Liver (tissue), 9 donors: ENCODE measurements around the gene NR1I3. TPM values are rescaled to one million over a fixed set of nuclear protein-coding genes. Genes with fewer than 3 reads are reported as not detected.

ENCODE experiments used
- DNase-seq: peaks from one replicate; pipeline ENCODE4 v3.0.0-alpha.2; 2017; ENCODE audit warnings: low spot score
- H3K27ac ChIP-seq, 2 donors: one replicate each; pipeline ENCODE4 v1.7.0; 2013; ENCODE audit warnings: inconsistent platforms in 2 of 2, low read length in 2 of 2, control low read depth in 1 of 2, low read depth in 1 of 2, mild to moderate bottlenecking in 1 of 2
- H3K27me3 ChIP-seq, 4 donors: one replicate each; pipeline versions ENCODE4 v1.6.1 to v1.7.0; 2013; ENCODE audit warnings: low read length in 3 of 4, inconsistent platforms in 1 of 4, mild to moderate bottlenecking in 1 of 4, moderate library complexity in 1 of 4; ENCODE audit not compliant: control insufficient read depth in 4 of 4, insufficient read depth in 4 of 4
- H3K36me3 ChIP-seq, 4 donors: one replicate each; pipeline versions ENCODE4 v1.6.1 to v1.7.0; 2013; ENCODE audit warnings: low read length in 3 of 4, mild to moderate bottlenecking in 3 of 4, low read depth in 1 of 4, moderate library complexity in 1 of 4; ENCODE audit not compliant: control insufficient read depth in 4 of 4, insufficient read depth in 3 of 4
- H3K4me1 ChIP-seq, 4 donors: one replicate each; pipeline versions ENCODE4 v1.6.1 to v1.7.0; 2013; ENCODE audit warnings: low read length in 3 of 4, mild to moderate bottlenecking in 3 of 4, moderate library complexity in 1 of 4; ENCODE audit not compliant: control insufficient read depth in 4 of 4, insufficient read depth in 4 of 4
- H3K4me3 ChIP-seq, 3 donors: one replicate each; pipeline versions ENCODE4 v1.6.1 to v1.7.0; 2013; ENCODE audit warnings: low read length in 3 of 3, control low read depth in 1 of 3, low read depth in 1 of 3, mild to moderate bottlenecking in 1 of 3
- H3K9ac ChIP-seq, 2 donors: one replicate each; pipeline ENCODE4 v1.7.0; 2013; ENCODE audit warnings: low read length in 2 of 2, mild to moderate bottlenecking in 2 of 2, moderate library complexity in 2 of 2, control low read depth in 1 of 2, low read depth in 1 of 2
- H3K9me3 ChIP-seq, 4 donors: one replicate each; pipeline versions ENCODE4 v1.6.1 to v1.7.0; 2013; ENCODE audit warnings: low read length in 3 of 4; ENCODE audit not compliant: control insufficient read depth in 4 of 4
- EGR1 ChIP-seq, 2 donors: IDR thresholded peaks; 2 replicates each; pipeline ENCODE4 v1.6.1; 2016 to 2018; ENCODE audit warnings: antibody characterized with exemption in 2 of 2, low read depth in 2 of 2
- FOXA1 ChIP-seq: IDR thresholded peaks from 2 replicates; pipeline ENCODE4 v1.6.1; 2016; ENCODE audit warnings: antibody characterized with exemption
- FOXA2 ChIP-seq: IDR thresholded peaks from 2 replicates; pipeline ENCODE4 v1.6.1; 2016; ENCODE audit warnings: antibody characterized with exemption
- GABPA ChIP-seq, 2 donors: IDR thresholded peaks in 1 of 2; conservative IDR thresholded peaks in 1 of 2; 2 replicates each; pipeline ENCODE4 v1.6.1; 2016; ENCODE audit warnings: antibody characterized with exemption in 2 of 2, mild to moderate bottlenecking in 1 of 2, moderate library complexity in 1 of 2
- HNF4A ChIP-seq, 2 donors: conservative IDR thresholded peaks; 2 replicates each; pipeline ENCODE4 v1.6.1; 2016; ENCODE audit warnings: antibody characterized with exemption in 2 of 2, mild to moderate bottlenecking in 2 of 2
- HNF4G ChIP-seq: IDR thresholded peaks from 2 replicates; pipeline ENCODE4 v1.6.1; 2016; ENCODE audit warnings: antibody characterized with exemption
- JUND ChIP-seq, 2 donors: IDR thresholded peaks; 2 replicates each; pipeline ENCODE4 v1.6.1; 2016; ENCODE audit warnings: antibody characterized with exemption in 2 of 2
- NR2F2 ChIP-seq: IDR thresholded peaks from 2 replicates; pipeline ENCODE4 v1.6.1; 2016; ENCODE audit warnings: antibody characterized with exemption
- RAD21 ChIP-seq, 2 donors: IDR thresholded peaks; 2 replicates each; pipeline ENCODE4 v1.6.1; 2016; ENCODE audit warnings: antibody characterized with exemption in 2 of 2, mild to moderate bottlenecking in 2 of 2
- RXRA ChIP-seq, 2 donors: IDR thresholded peaks; 2 replicates each; pipeline ENCODE4 v1.6.1; 2017 to 2018; ENCODE audit warnings: antibody characterized with exemption in 2 of 2, mild to moderate bottlenecking in 1 of 2
- SP1 ChIP-seq: IDR thresholded peaks from 2 replicates; pipeline ENCODE4 v1.6.1; 2018; ENCODE audit warnings: antibody characterized with exemption, mild to moderate bottlenecking
- TAF1 ChIP-seq: conservative IDR thresholded peaks from 2 replicates; pipeline ENCODE4 v1.6.1; 2016; ENCODE audit warnings: antibody characterized with exemption, mild to moderate bottlenecking
- YY1 ChIP-seq: IDR thresholded peaks from 2 replicates; pipeline ENCODE4 v1.6.1; 2016; ENCODE audit warnings: antibody characterized with exemption, mild to moderate bottlenecking
- ZBTB33 ChIP-seq: IDR thresholded peaks from 2 replicates; pipeline ENCODE4 v1.6.1; 2016; ENCODE audit warnings: antibody characterized with exemption
- WGBS: extraction: QIAGEN DNeasy Blood & Tissue Kit; methylation state at CpG from one replicate; pipeline ENCODE4 v1.1.7; 2013; 5-methylcytosine and 5-hydroxymethylcytosine counted together
- polyA plus RNA-seq, 2 donors: library from polyadenylated mRNA; stranded (reverse) in 1 of 2; unstranded in 1 of 2; fragments of 200-250 nt in 1 of 2; fragments of >200 nt in 1 of 2; fragmentation: Nextera tagmentation in 1 of 2; extraction: Ambion mirVana in 1 of 2; gene quantifications; one replicate each; pipeline versions ENCODE4 v1.2.1 to v1.2.3, GENCODE V29; 2013 to 2015
- total RNA-seq, 2 donors: library from RNA; depleted of rRNA; stranded (reverse); fragments of >200 nt; gene quantifications; one replicate each; pipeline ENCODE4 v1.2.3, GENCODE V29; 2014
- TF ChIP-seq, protein P1 (sequence below): IDR thresholded peaks from 2 replicates; pipeline ENCODE4 v1.6.1; 2016; ENCODE audit warnings: antibody characterized with exemption
- TF ChIP-seq, protein P2 (sequence below): fragments of 150-350 bp; IDR thresholded peaks from 2 replicates; pipeline ENCODE4 v1.5.1; 2017; ENCODE audit warnings: improper control_type of control experiment, low read depth, low read length; ENCODE audit not compliant: missing input control
- TF ChIP-seq, protein P3 (sequence below): IDR thresholded peaks from 2 replicates; pipeline ENCODE4 v1.6.1; 2016; ENCODE audit warnings: antibody characterized with exemption, mild to moderate bottlenecking
- TF ChIP-seq, protein P4 (sequence below): IDR thresholded peaks from 2 replicates; pipeline ENCODE4 v1.6.1; 2016; ENCODE audit warnings: antibody characterized with exemption
- donor health status: healthy.
- donor health status: healthy.
- donor health status: healthy.
- donor health status: healthy.
- donor health status: healthy.

NR1I3 gene
- total and polyA plus RNA-seq, 4 donors: 10.4 to 128 (median 47.7) TPM

DNA sequence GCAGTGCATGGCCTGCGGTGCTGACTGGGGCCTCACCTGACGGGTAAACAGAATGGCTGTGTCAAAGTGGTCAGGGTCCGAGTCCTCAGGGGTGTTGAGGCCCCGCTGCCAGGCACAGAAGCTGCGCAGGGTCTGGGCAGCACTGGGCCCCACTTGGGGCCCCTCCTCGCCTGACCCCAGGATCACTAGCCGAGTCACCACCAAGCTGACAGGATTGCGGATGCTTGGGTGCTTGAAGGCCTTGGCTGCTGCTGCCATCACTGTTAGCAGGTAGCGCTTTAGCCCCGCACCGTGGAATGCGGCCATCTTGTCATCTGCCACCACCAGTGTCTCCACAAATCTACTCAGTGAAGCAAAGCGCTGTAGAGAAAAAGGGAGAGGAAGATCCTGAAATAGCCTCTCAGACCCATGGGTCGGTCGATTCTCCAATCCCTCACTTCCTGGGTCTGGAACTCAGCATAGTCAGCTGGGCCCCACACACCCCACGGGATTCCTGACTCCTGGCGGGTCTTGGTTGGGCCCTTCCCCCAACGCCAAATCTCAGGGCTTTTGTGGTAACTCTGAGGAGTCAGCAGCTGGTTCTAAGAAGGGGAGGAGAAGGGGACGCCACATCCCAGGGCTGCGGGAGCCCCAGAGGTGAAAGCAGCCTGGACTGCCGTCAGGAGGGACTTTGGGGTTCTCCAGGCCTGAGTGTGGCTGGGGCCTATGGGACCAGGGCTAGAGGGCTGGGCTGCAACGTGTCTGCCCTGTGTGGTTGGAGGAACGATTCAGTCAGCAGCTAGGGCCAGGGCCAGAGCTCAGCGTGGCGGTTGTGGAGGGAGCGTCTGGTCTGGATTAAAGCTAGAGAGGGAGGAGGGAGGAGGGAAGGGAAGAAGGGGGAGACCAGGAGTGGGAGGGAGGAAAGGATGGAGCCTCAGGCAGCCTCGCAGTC, 41.2 kb downstream of the NR1I3 start:
- Histone ChIP-seq H3K4me3 (peak overlapping the region in 2 of 3 donors; percentile 14 to 29), H3K9ac (no peak overlapping the region), H3K9me3 (no peaks in the 10 kb centered on the region), H3K27me3 (no peaks in the 10 kb centered on the region), H3K4me1 (peaks cover 14 to 38% (median 26%) of the 10 kb centered on the region in 4 donors), H3K36me3 (peaks cover 0 to 1% (median 0%) of the 10 kb centered on the region in 4 donors), H3K27ac (peak overlapping the region; percentile 73 to 95)
- TF ChIP-seq EGR1 (IDR thresholded peaks at IDR 0.05; ENCODE audit: low read depth in 2 of 2) (no peak), TAF1 (no peak), RAD21 (IDR thresholded peaks at IDR 0.05) (no peak), HNF4G (no peak), RXRA (IDR thresholded peaks at IDR 0.05) (no peak), GABPA (IDR thresholded peaks at IDR 0.05 in 1 of 2, conservative IDR thresholded peaks at IDR 0.05 in 1 of 2) (no peak), FOXA2 (no peak), JUND (IDR thresholded peaks at IDR 0.05) (no peak), FOXA1 (no peak), SP1 (no peak), YY1 (no peak), ZBTB33 (no peak), NR2F2 (no peak), HNF4A (conservative IDR thresholded peaks at IDR 0.05) (no peak)
- TF ChIP-seq, protein P1, sequence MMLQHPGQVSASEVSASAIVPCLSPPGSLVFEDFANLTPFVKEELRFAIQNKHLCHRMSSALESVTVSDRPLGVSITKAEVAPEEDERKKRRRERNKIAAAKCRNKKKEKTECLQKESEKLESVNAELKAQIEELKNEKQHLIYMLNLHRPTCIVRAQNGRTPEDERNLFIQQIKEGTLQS: no peak
- TF ChIP-seq, protein P2, sequence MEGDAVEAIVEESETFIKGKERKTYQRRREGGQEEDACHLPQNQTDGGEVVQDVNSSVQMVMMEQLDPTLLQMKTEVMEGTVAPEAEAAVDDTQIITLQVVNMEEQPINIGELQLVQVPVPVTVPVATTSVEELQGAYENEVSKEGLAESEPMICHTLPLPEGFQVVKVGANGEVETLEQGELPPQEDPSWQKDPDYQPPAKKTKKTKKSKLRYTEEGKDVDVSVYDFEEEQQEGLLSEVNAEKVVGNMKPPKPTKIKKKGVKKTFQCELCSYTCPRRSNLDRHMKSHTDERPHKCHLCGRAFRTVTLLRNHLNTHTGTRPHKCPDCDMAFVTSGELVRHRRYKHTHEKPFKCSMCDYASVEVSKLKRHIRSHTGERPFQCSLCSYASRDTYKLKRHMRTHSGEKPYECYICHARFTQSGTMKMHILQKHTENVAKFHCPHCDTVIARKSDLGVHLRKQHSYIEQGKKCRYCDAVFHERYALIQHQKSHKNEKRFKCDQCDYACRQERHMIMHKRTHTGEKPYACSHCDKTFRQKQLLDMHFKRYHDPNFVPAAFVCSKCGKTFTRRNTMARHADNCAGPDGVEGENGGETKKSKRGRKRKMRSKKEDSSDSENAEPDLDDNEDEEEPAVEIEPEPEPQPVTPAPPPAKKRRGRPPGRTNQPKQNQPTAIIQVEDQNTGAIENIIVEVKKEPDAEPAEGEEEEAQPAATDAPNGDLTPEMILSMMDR: no peak
- TF ChIP-seq, protein P3, sequence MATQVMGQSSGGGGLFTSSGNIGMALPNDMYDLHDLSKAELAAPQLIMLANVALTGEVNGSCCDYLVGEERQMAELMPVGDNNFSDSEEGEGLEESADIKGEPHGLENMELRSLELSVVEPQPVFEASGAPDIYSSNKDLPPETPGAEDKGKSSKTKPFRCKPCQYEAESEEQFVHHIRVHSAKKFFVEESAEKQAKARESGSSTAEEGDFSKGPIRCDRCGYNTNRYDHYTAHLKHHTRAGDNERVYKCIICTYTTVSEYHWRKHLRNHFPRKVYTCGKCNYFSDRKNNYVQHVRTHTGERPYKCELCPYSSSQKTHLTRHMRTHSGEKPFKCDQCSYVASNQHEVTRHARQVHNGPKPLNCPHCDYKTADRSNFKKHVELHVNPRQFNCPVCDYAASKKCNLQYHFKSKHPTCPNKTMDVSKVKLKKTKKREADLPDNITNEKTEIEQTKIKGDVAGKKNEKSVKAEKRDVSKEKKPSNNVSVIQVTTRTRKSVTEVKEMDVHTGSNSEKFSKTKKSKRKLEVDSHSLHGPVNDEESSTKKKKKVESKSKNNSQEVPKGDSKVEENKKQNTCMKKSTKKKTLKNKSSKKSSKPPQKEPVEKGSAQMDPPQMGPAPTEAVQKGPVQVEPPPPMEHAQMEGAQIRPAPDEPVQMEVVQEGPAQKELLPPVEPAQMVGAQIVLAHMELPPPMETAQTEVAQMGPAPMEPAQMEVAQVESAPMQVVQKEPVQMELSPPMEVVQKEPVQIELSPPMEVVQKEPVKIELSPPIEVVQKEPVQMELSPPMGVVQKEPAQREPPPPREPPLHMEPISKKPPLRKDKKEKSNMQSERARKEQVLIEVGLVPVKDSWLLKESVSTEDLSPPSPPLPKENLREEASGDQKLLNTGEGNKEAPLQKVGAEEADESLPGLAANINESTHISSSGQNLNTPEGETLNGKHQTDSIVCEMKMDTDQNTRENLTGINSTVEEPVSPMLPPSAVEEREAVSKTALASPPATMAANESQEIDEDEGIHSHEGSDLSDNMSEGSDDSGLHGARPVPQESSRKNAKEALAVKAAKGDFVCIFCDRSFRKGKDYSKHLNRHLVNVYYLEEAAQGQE: no peak
- TF ChIP-seq, protein P4, sequence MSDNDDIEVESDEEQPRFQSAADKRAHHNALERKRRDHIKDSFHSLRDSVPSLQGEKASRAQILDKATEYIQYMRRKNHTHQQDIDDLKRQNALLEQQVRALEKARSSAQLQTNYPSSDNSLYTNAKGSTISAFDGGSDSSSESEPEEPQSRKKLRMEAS: no peak
- no peak for DNase-seq
- 85% methylated on average over 27 of the region's 27 CpGs for WGBS
